ENCODE data around the gene KIAA1549. TPM values are rescaled to one million over a fixed set of nuclear protein-coding genes. Genes with fewer than 3 reads are reported as not detected.

The KIAA1549 gene
- total RNA-seq, 4 donors from 2014 or later = 1.6 to 2.4 (median 1.7) TPM

GRCh38 chr7:138882249-138882648, 98.9 kb downstream of the KIAA1549 start:
- Histone ChIP-seq H3K27ac (peak overlapping the region in 1 of 4 donors; percentile 36), H3K9me3 (no peaks in the 10 kb centered on the region), H3K4me1 (peaks cover 0 to 14% (median 0%) of the 10 kb centered on the region in 4 donors), H3K27me3 (no peaks in the 10 kb centered on the region), H3K36me3 (no peaks in the 10 kb centered on the region), H3K4me3 (no peak overlapping the region)
- 90 to 96% methylated on average over 6 of the region's 6 CpGs for WGBS, 2 donors
- TF ChIP-seq, protein P1, sequence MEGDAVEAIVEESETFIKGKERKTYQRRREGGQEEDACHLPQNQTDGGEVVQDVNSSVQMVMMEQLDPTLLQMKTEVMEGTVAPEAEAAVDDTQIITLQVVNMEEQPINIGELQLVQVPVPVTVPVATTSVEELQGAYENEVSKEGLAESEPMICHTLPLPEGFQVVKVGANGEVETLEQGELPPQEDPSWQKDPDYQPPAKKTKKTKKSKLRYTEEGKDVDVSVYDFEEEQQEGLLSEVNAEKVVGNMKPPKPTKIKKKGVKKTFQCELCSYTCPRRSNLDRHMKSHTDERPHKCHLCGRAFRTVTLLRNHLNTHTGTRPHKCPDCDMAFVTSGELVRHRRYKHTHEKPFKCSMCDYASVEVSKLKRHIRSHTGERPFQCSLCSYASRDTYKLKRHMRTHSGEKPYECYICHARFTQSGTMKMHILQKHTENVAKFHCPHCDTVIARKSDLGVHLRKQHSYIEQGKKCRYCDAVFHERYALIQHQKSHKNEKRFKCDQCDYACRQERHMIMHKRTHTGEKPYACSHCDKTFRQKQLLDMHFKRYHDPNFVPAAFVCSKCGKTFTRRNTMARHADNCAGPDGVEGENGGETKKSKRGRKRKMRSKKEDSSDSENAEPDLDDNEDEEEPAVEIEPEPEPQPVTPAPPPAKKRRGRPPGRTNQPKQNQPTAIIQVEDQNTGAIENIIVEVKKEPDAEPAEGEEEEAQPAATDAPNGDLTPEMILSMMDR (IDR thresholded peaks at IDR 0.05) = no peak
- no peak for TF ChIP-seq POLR2A (IDR thresholded peaks at IDR 0.05)
- no peak for TF ChIP-seq EP300 (IDR thresholded peaks at IDR 0.05)
- DNase-seq (ENCODE audit: low spot score in 2 of 2) = no peak

- H3K9me3 ChIP-seq = no peaks in the 10 kb centered on the region
- no peak overlapping the region for H3K4me3 ChIP-seq
- WGBS, 2 donors = 52 to 57% methylated on average over 6 of the region's 6 CpGs
- no peaks in the 10 kb centered on the region for H3K27me3 ChIP-seq
- no peaks in the 10 kb centered on the region for H3K36me3 ChIP-seq
- TF ChIP-seq EP300 (IDR thresholded peaks at IDR 0.05) = no peak
- TF ChIP-seq POLR2A (IDR thresholded peaks at IDR 0.05) = no peak
- TF ChIP-seq, protein P1 (IDR thresholded peaks at IDR 0.05) = no peak
- H3K4me1 ChIP-seq = peaks cover 0 to 13% (median 0%) of the 10 kb centered on the region in 4 donors
- DNase-seq (ENCODE audit: low spot score in 2 of 2) = no peak
- peak overlapping the region in 1 of 4 donors; percentile 36 for H3K27ac ChIP-seq
These were observed 99.5 kb downstream of the KIAA1549 start for GRCh38 chr7:138881579-138882188.

DNA sequence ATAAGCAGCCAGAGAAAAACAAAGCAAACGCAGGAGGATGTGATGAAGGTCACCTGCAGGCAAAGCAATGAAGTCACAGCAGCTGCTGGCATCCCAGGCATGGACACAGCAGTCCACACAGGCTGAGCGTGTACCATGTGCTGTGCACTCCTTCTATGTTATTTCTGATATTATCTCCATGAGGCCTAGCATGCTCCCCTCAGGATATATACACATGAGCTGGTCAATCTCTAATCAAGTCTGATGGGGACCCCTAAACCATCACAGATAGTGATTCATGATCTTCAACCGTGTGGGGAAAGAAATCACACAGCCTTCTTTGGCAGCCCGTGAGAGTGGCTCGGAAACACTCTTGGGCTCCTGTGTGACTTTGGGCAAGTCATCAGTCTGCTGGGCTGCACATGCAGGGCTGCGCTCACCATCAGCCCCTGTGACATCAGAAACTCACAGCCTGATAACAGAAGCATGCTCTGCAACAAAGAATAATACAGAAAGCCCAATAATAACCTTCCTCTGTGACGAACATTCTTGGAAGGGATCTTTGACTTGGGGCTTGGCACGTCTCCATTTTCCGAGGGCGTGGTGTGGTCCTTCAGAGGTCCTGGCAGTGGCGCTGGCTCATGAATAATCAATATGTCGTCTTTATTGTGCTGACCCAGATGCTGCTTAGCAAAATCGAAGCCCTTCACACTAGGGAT, 100.2 kb downstream of the KIAA1549 start:
- peak; percentile 30 to 56 for DNase-seq (ENCODE audit: low spot score in 2 of 2)
- Histone ChIP-seq H3K4me1 (peaks cover 0 to 8% (median 0%) of the 10 kb centered on the region in 4 donors), H3K36me3 (no peaks in the 10 kb centered on the region), H3K27me3 (no peaks in the 10 kb centered on the region), H3K27ac (peak overlapping the region in 1 of 4 donors; percentile 36), H3K4me3 (no peak overlapping the region), H3K9me3 (no peaks in the 10 kb centered on the region)
- TF ChIP-seq EP300 (IDR thresholded peaks at IDR 0.05) = no peak
- no peak for TF ChIP-seq POLR2A (IDR thresholded peaks at IDR 0.05)
- TF ChIP-seq, protein P1 (IDR thresholded peaks at IDR 0.05) = no peak
- 37 to 54% methylated on average over 12 to 13 of the region's 13 CpGs for WGBS, 2 donors

GRCh38 chr7:138879356-138879755, 101.8 kb downstream of the KIAA1549 start:
- 95 to 96% methylated on average over 10 of the region's 10 CpGs for WGBS, 2 donors
- no peaks in the 10 kb centered on the region for H3K9me3 ChIP-seq
- no peak overlapping the region for H3K4me3 ChIP-seq
- no peaks in the 10 kb centered on the region for H3K27me3 ChIP-seq
- H3K4me1 ChIP-seq = peaks cover 0 to 8% (median 0%) of the 10 kb centered on the region in 4 donors
- DNase-seq (ENCODE audit: low spot score in 2 of 2) = no peak
- H3K36me3 ChIP-seq = no peaks in the 10 kb centered on the region
- no peak overlapping the region for H3K27ac ChIP-seq
- TF ChIP-seq, protein P1 (IDR thresholded peaks at IDR 0.05) = no peak
- TF ChIP-seq POLR2A (IDR thresholded peaks at IDR 0.05) (no peak), EP300 (IDR thresholded peaks at IDR 0.05) (no peak)

DNA sequence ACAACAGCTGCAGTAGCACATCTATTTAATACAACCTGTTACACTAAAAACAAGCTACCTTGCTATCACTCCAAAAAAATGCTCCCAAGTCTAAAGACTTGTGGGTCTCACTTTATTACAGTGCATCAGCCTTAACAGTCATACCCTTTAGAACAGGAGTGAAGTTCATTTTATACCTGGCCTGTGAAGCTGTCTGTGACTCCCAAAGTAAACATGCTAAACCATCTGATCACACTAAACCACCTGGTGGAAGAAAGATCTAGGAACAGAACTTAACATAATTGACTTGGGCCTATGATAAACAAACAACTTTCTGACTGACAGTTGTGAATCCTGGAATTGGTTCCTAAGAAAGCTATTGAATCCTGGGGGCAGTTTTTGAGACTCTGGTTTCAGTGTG, 102.3 kb downstream of the KIAA1549 start:
- no peak overlapping the region for H3K4me3 ChIP-seq
- no peak for DNase-seq (ENCODE audit: low spot score in 2 of 2)

More for the DNA sequence above, 102.3 kb downstream of the KIAA1549 start:
- Histone ChIP-seq H3K4me1 (peaks cover 0 to 8% (median 0%) of the 10 kb centered on the region in 4 donors), H3K9me3 (no peaks in the 10 kb centered on the region), H3K27ac (no peak overlapping the region), H3K36me3 (no peaks in the 10 kb centered on the region), H3K27me3 (no peaks in the 10 kb centered on the region)
- no peak for TF ChIP-seq EP300 (IDR thresholded peaks at IDR 0.05)
- TF ChIP-seq POLR2A (IDR thresholded peaks at IDR 0.05) = no peak
- TF ChIP-seq, protein P1 (IDR thresholded peaks at IDR 0.05) = no peak

All from tibial nerve (tissue), 4 donors.